HEK293 (cell line): ENCODE data around the gene SHOX.
"Not testable (repeated sequence)": the region's sequence is repeated elsewhere in the genome, so short reads cannot be mapped to it uniquely, and the experiment has no call there.

Source experiments
- CTCF ChIA-PET: fragments of 350-600 bp; formaldehyde crosslinking; extraction: SDS; loops from one replicate; lab custom pipeline; 2021; ENCODE audit warnings: antibody characterized with exemption; lab: Yijun Ruan, JAX
- POLR2A ChIA-PET: fragments of 300-600 bp; formaldehyde crosslinking; extraction: SDS; loops from one replicate; lab custom pipeline; 2020; ENCODE audit warnings: antibody characterized with exemption, inconsistent platforms; lab: Yijun Ruan, JAX
- H3K27ac ChIP-seq: fragments of 200-500 bp; sonication (Bioruptor generic); 2 replicates; pipeline ENCODE4 v1.5.1; 2014; ENCODE audit warnings: low read depth, low read length, control low read depth, inconsistent platforms; ENCODE audit errors: extremely low read depth
- H3K36me3 ChIP-seq, 2 experiments: fragments of 200-500 bp in 1 of 2; sonication (Bioruptor generic) in 1 of 2; 1 replicate in 1 of 2; 2 replicates in 1 of 2; pipeline ENCODE4 v1.5.1; 2014 to 2017; ENCODE audit warnings: inconsistent platforms in 2 of 2, low read length in 2 of 2; ENCODE audit not compliant: control insufficient read depth in 2 of 2, insufficient read depth in 1 of 2
- H3K4me1 ChIP-seq: fragments of 200-500 bp; sonication (Bioruptor generic); 2 replicates; pipeline ENCODE4 v1.5.1; 2014; ENCODE audit warnings: mild to moderate bottlenecking, low read length, inconsistent platforms; ENCODE audit not compliant: control insufficient read depth, insufficient read depth
- H3K4me3 ChIP-seq: 2 replicates; pipeline ENCODE4 v1.5.1; 2011; ENCODE audit warnings: low read depth, mild to moderate bottlenecking, control low read depth, low read length, moderate library complexity
- H3K9me3 ChIP-seq: fragments of 200-500 bp; sonication (Bioruptor generic); 2 replicates; pipeline ENCODE4 v1.5.1; 2014; ENCODE audit warnings: low read depth, low read length, inconsistent platforms; ENCODE audit not compliant: control insufficient read depth, insufficient read depth
- ZBTB11 ChIP-seq: fragments of 450-650 bp; formaldehyde crosslinking; conservative IDR thresholded peaks from 2 replicates; pipeline ENCODE4 v1.5.1; 2016; ENCODE audit warnings: low read depth, missing biosample characterization, missing genetic modification characterization
- ZNF140 ChIP-seq: fragments of 450-650 bp; formaldehyde crosslinking; IDR thresholded peaks from 2 replicates; pipeline ENCODE4 v1.5.1; 2016; ENCODE audit warnings: missing biosample characterization, missing genetic modification characterization
- ZNF23 ChIP-seq: fragments of 450-650 bp; formaldehyde crosslinking; IDR thresholded peaks from 2 replicates; pipeline ENCODE4 v1.5.1; 2016; ENCODE audit warnings: missing biosample characterization, missing genetic modification characterization, borderline replicate concordance
- ZNF311 ChIP-seq: fragments of 450-650 bp; formaldehyde crosslinking; IDR thresholded peaks from 2 replicates; pipeline ENCODE4 v1.5.1; 2017; ENCODE audit warnings: missing biosample characterization, missing genetic modification characterization, borderline replicate concordance
- ZNF394 ChIP-seq: fragments of 450-650 bp; formaldehyde crosslinking; IDR thresholded peaks from 2 replicates; pipeline ENCODE4 v1.5.1; 2016; ENCODE audit warnings: missing biosample characterization, missing genetic modification characterization, mild to moderate bottlenecking, moderate library complexity, borderline replicate concordance
- ZNF426 ChIP-seq: fragments of 450-650 bp; formaldehyde crosslinking; IDR thresholded peaks from 2 replicates; pipeline ENCODE4 v1.5.1; 2017; ENCODE audit warnings: missing biosample characterization, missing genetic modification characterization, mild to moderate bottlenecking, inconsistent platforms, moderate library complexity
- ZNF449 ChIP-seq: fragments of 450-650 bp; formaldehyde crosslinking; IDR thresholded peaks from 2 replicates; pipeline ENCODE4 v1.5.1; 2017; ENCODE audit warnings: missing biosample characterization, mild to moderate bottlenecking, missing genetic modification characterization, moderate library complexity
- ZNF518A ChIP-seq: fragments of 450-650 bp; formaldehyde crosslinking; conservative IDR thresholded peaks from 2 replicates; pipeline ENCODE4 v1.5.1; 2016; ENCODE audit warnings: low read depth, missing biosample characterization, missing genetic modification characterization
- ZNF555 ChIP-seq: fragments of 450-650 bp; formaldehyde crosslinking; conservative IDR thresholded peaks from 2 replicates; pipeline ENCODE4 v1.5.1; 2017; ENCODE audit warnings: missing biosample characterization, mild to moderate bottlenecking, missing genetic modification characterization, inconsistent platforms
- ZNF623 ChIP-seq: fragments of 450-650 bp; formaldehyde crosslinking; IDR thresholded peaks from 2 replicates; pipeline ENCODE4 v1.5.1; 2016; ENCODE audit warnings: missing biosample characterization, missing genetic modification characterization
- ZNF843 ChIP-seq: fragments of 450-650 bp; formaldehyde crosslinking; IDR thresholded peaks from 2 replicates; pipeline ENCODE4 v1.5.1; 2016; ENCODE audit warnings: missing biosample characterization, missing genetic modification characterization

Gene SHOX

GRCh38 chrX:599837-600715 lies 30.5 kb upstream of the SHOX start (continued):
- TF ChIP-seq ZNF449 (no peak), ZNF311 (tag by site-specific recombination) (no peak), ZNF843 (tag by site-specific recombination) (no peak), ZNF23 (tag by site-specific recombination) (no peak)

GRCh38 chrX:603029-603428 lies 27.6 kb upstream of the SHOX start:
- H3K9me3 ChIP-seq, H3K4me3 ChIP-seq, H3K27ac ChIP-seq, CTCF ChIA-PET, H3K36me3 ChIP-seq, H3K4me1 ChIP-seq, POLR2A ChIA-PET: not testable (repeated sequence)

GRCh38 chrX:604616-605015 lies 26.0 kb upstream of the SHOX start:
- TF ChIP-seq ZNF394 (tag by site-specific recombination) = peak; percentile 64; the same call in 1 of the 2 replicates
- TF ChIP-seq ZNF426 (tag by site-specific recombination) = peak; percentile 46
- TF ChIP-seq ZBTB11 (tag by site-specific recombination) = peak; percentile 49; the same call in 1 of the 2 replicates
- TF ChIP-seq ZNF518A (tag by site-specific recombination) = peak; percentile 42; the same call in 1 of the 2 replicates
- TF ChIP-seq ZNF555 = peak; percentile 23
- TF ChIP-seq ZNF140 (tag by site-specific recombination) = peak; percentile 68
- TF ChIP-seq ZNF623 (tag by site-specific recombination) = peak; percentile 27; the same call in 1 of the 2 replicates
- H3K9me3 ChIP-seq, H3K27ac ChIP-seq, H3K36me3 ChIP-seq, H3K4me1 ChIP-seq, CTCF ChIA-PET, POLR2A ChIA-PET, H3K4me3 ChIP-seq: not testable (repeated sequence)

- H3K27ac ChIP-seq, H3K4me1 ChIP-seq, H3K36me3 ChIP-seq, H3K9me3 ChIP-seq, POLR2A ChIA-PET, H3K4me3 ChIP-seq, CTCF ChIA-PET: not testable (repeated sequence)
These were observed 22.5 kb upstream of the SHOX start for GRCh38 chrX:608088-608487.
